Gastroesophageal sphincter (tissue), 4 donors: ENCODE data around the gene IL10RA. TPM values are rescaled to one million over a fixed set of nuclear protein-coding genes. Genes with fewer than 3 reads are reported as not detected.

Experiments used
- ATAC-seq: fragments of 150-250 bp; one replicate; pipeline ENCODE4 v1.9.1; 2016; ENCODE audit warnings: mild to moderate bottlenecking, moderate library complexity
- H3K27ac ChIP-seq, 4 donors: fragments of 200-600 bp; sonication (generic) in 3 of 4; 1 replicate in 3 of 4; 2 replicates in 1 of 4; pipeline ENCODE4 v1.5.1; 2016 to 2019
- H3K27me3 ChIP-seq: fragments of 200-600 bp; sonication (generic); one replicate; pipeline ENCODE4 v1.5.1; 2019
- H3K36me3 ChIP-seq, 2 donors: fragments of 200-600 bp; sonication (generic); one replicate each; pipeline ENCODE4 v1.5.1; 2019; ENCODE audit warnings: control low read depth in 1 of 2
- H3K4me1 ChIP-seq, 3 donors: fragments of 200-600 bp; sonication (generic); 1 replicate in 2 of 3; 2 replicates in 1 of 3; pipeline ENCODE4 v1.5.1; 2016 to 2019; ENCODE audit warnings: control low read depth in 2 of 3
- H3K4me3 ChIP-seq, 2 donors: fragments of 200-600 bp; sonication (generic); one replicate each; pipeline ENCODE4 v1.5.1; 2019; ENCODE audit warnings: mild to moderate bottlenecking in 1 of 2, moderate library complexity in 1 of 2
- H3K9me3 ChIP-seq, 3 donors: fragments of 200-600 bp; sonication (generic); one replicate each; pipeline ENCODE4 v1.5.1; 2017 to 2019; ENCODE audit warnings: control low read depth in 2 of 3
- CTCF ChIP-seq, 4 experiments: fragments of 200-600 bp in 2 of 4; fragments of 450-650 bp in 2 of 4; sonication (generic) in 1 of 4; IDR thresholded peaks; one replicate each; pipeline ENCODE4 v1.5.1; 2017 to 2019; ENCODE audit warnings: antibody characterized with exemption in 4 of 4, mild to moderate bottlenecking in 2 of 4, moderate library complexity in 2 of 4
- EP300 ChIP-seq: sonication (generic); formaldehyde crosslinking; IDR thresholded peaks from one replicate; pipeline ENCODE4 v1.6.1; 2017; ENCODE audit warnings: antibody characterized with exemption, mild to moderate bottlenecking
- POLR2A ChIP-seq, 2 donors: fragments of 450-650 bp; IDR thresholded peaks; one replicate each; pipeline ENCODE4 v1.6.1; 2017; ENCODE audit warnings: antibody characterized with exemption in 2 of 2, mild to moderate bottlenecking in 2 of 2, moderate library complexity in 1 of 2
- POLR2AphosphoS5 ChIP-seq: sonication (generic); formaldehyde crosslinking; IDR thresholded peaks from one replicate; pipeline ENCODE4 v1.6.1; 2017; ENCODE audit warnings: antibody characterized with exemption
- WGBS, 2 donors: methylation state at CpG; one replicate each; pipeline ENCODE4 v1.1.5; 2018; ENCODE audit warnings: low coverage in 1 of 2; 5-methylcytosine and 5-hydroxymethylcytosine counted together
- total RNA-seq, 4 donors: library from RNA; depleted of rRNA; stranded (reverse); fragments of >200 nt; gene quantifications; one replicate each; pipeline ENCODE4 v1.1.0, GENCODE V29; 2016

Gene IL10RA
- total RNA-seq, 4 donors from 2014 or later, result 16.7 to 37.3 (median 24.3) TPM

GRCh38 chr11:117962826-117963225, 23.4 kb upstream of the IL10RA start:
- Histone ChIP-seq H3K27me3 (no peaks in the 10 kb centered on the region), H3K4me1 (no peaks in the 10 kb centered on the region), H3K27ac (no peak overlapping the region), H3K36me3 (no peaks in the 10 kb centered on the region), H3K4me3 (no peak overlapping the region), H3K9me3 (no peaks in the 10 kb centered on the region)
- WGBS, 2 donors, result 93 to 96% methylated on average over 3 of the region's 3 CpGs
- no peak for TF ChIP-seq POLR2AphosphoS5
- TF ChIP-seq POLR2A (IDR thresholded peaks at IDR 0.05), result no peak
- no peak for TF ChIP-seq EP300
- TF ChIP-seq CTCF (IDR thresholded peaks at IDR 0.05), result no peak
- no peak for ATAC-seq

- Histone ChIP-seq H3K4me3 (no peak overlapping the region), H3K4me1 (no peaks in the 10 kb centered on the region), H3K9me3 (no peaks in the 10 kb centered on the region), H3K36me3 (no peaks in the 10 kb centered on the region), H3K27ac (no peak overlapping the region), H3K27me3 (peaks cover 13% of the 10 kb centered on the region)
- no peak for TF ChIP-seq POLR2A (IDR thresholded peaks at IDR 0.05)
- 65 to 78% methylated on average over 2 to 8 of the region's 8 CpGs for WGBS, 2 donors
- ATAC-seq, result no peak
Measured at GRCh38 chr11:117966908-117967307, 19.3 kb upstream of the IL10RA start.

GRCh38 chr11:117969160-117969991, 16.8 kb upstream of the IL10RA start:
- no peaks in the 10 kb centered on the region for H3K4me1 ChIP-seq
- TF ChIP-seq EP300 (no peak), CTCF (IDR thresholded peaks at IDR 0.05) (no peak), POLR2AphosphoS5 (no peak), POLR2A (IDR thresholded peaks at IDR 0.05) (no peak)
- WGBS, 2 donors, result 90 to 100% methylated on average over 2 to 4 of the region's 5 CpGs
- no peak overlapping the region for H3K4me3 ChIP-seq
- no peaks in the 10 kb centered on the region for H3K36me3 ChIP-seq
- H3K27ac ChIP-seq, result no peak overlapping the region
- no peak for ATAC-seq
- H3K9me3 ChIP-seq, result no peaks in the 10 kb centered on the region
- H3K27me3 ChIP-seq, result peaks cover 24% of the 10 kb centered on the region

- H3K27ac ChIP-seq, result no peak overlapping the region
- no peaks in the 10 kb centered on the region for H3K9me3 ChIP-seq
- no peak for ATAC-seq
- H3K4me1 ChIP-seq, result no peaks in the 10 kb centered on the region
- H3K27me3 ChIP-seq, result peaks cover 24% of the 10 kb centered on the region
- no peak overlapping the region for H3K4me3 ChIP-seq
- H3K36me3 ChIP-seq, result no peaks in the 10 kb centered on the region
- 78 to 83% methylated on average over 1 to 4 of the region's 4 CpGs for WGBS, 2 donors
- no peak for TF ChIP-seq POLR2AphosphoS5
- no peak for TF ChIP-seq POLR2A (IDR thresholded peaks at IDR 0.05)
- TF ChIP-seq CTCF (IDR thresholded peaks at IDR 0.05), result no peak
- TF ChIP-seq EP300, result no peak
Measured at GRCh38 chr11:117970400-117971024, 15.7 kb upstream of the IL10RA start.

- H3K27ac ChIP-seq, result no peak overlapping the region
- TF ChIP-seq EP300 (no peak), POLR2A (IDR thresholded peaks at IDR 0.05) (no peak), POLR2AphosphoS5 (no peak), CTCF (IDR thresholded peaks at IDR 0.05) (no peak)
- H3K4me3 ChIP-seq, result no peak overlapping the region
Measured at GRCh38 chr11:117972044-117972443, 14.2 kb upstream of the IL10RA start.

More at GRCh38 chr11:117972044-117972443, 14.2 kb upstream of the IL10RA start:
- Histone ChIP-seq H3K27me3 (peaks cover 24% of the 10 kb centered on the region), H3K36me3 (no peaks in the 10 kb centered on the region), H3K4me1 (no peaks in the 10 kb centered on the region), H3K9me3 (no peaks in the 10 kb centered on the region)
- ATAC-seq, result no peak
- no CpG with 5 or more reads among the region's 10 CpGs for WGBS, 2 donors
